ENCODE results near the gene BPIFB6. TPM values are rescaled to one million over a fixed set of nuclear protein-coding genes. Genes with fewer than 3 reads are reported as not detected.

BPIFB6 gene
- total RNA-seq, 1 donor from 2014 or later: not detected

DNA sequence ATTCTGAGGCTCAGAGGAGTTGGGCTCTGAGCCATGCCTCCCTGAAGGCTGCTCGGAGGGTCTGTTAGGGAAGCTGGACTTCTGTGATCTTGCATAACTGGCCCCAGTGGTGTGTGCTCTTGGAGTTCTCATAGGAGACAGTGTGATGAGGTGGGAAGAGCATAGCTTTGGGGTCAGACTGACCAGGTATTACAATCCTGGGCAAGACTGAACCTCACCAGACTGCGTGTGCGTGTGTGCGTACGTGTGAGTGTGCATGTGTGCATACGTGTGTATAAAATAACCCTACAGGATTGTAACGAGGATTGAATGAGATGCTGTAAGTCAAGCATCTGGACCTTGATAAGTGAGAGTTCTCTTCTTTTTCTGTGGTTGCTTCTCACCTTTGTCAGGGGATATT, 13.9 kb upstream of the BPIFB6 start:
- Mint-ChIP-seq H3K27me3 (ENCODE audit: unreplicated experiment) (peaks cover 5% of the 10 kb centered on the region), H3K36me3 (ENCODE audit: low read depth, unreplicated experiment) (no peaks in the 10 kb centered on the region), H3K27ac (ENCODE audit: unreplicated experiment) (no peak overlapping the region), H3K4me1 (ENCODE audit: unreplicated experiment) (no peaks in the 10 kb centered on the region), H3K9me3 (ENCODE audit: unreplicated experiment) (no peaks in the 10 kb centered on the region), H3K4me3 (ENCODE audit: unreplicated experiment) (no peak overlapping the region)
- DNase-seq (ENCODE audit: low spot score): no peak
- TF ChIP-seq, protein P1, sequence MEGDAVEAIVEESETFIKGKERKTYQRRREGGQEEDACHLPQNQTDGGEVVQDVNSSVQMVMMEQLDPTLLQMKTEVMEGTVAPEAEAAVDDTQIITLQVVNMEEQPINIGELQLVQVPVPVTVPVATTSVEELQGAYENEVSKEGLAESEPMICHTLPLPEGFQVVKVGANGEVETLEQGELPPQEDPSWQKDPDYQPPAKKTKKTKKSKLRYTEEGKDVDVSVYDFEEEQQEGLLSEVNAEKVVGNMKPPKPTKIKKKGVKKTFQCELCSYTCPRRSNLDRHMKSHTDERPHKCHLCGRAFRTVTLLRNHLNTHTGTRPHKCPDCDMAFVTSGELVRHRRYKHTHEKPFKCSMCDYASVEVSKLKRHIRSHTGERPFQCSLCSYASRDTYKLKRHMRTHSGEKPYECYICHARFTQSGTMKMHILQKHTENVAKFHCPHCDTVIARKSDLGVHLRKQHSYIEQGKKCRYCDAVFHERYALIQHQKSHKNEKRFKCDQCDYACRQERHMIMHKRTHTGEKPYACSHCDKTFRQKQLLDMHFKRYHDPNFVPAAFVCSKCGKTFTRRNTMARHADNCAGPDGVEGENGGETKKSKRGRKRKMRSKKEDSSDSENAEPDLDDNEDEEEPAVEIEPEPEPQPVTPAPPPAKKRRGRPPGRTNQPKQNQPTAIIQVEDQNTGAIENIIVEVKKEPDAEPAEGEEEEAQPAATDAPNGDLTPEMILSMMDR (IDR thresholded peaks at IDR 0.05; ENCODE audit: unreplicated experiment): no peak

GRCh38 chr20:33018169-33018931, 13.1 kb upstream of the BPIFB6 start:
- Mint-ChIP-seq H3K9me3 (ENCODE audit: unreplicated experiment) (no peaks in the 10 kb centered on the region), H3K4me3 (ENCODE audit: unreplicated experiment) (no peak overlapping the region), H3K27me3 (ENCODE audit: unreplicated experiment) (peaks cover 5% of the 10 kb centered on the region), H3K4me1 (ENCODE audit: unreplicated experiment) (no peaks in the 10 kb centered on the region), H3K36me3 (ENCODE audit: low read depth, unreplicated experiment) (no peaks in the 10 kb centered on the region), H3K27ac (ENCODE audit: unreplicated experiment) (no peak overlapping the region)
- TF ChIP-seq, protein P1 (IDR thresholded peaks at IDR 0.05; ENCODE audit: unreplicated experiment): no peak
- DNase-seq (ENCODE audit: low spot score): no peak

- Mint-ChIP-seq H3K36me3 (ENCODE audit: low read depth, unreplicated experiment) (no peaks in the 10 kb centered on the region), H3K27ac (ENCODE audit: unreplicated experiment) (no peak overlapping the region), H3K27me3 (ENCODE audit: unreplicated experiment) (peaks cover 5% of the 10 kb centered on the region), H3K9me3 (ENCODE audit: unreplicated experiment) (no peaks in the 10 kb centered on the region), H3K4me3 (ENCODE audit: unreplicated experiment) (no peak overlapping the region), H3K4me1 (ENCODE audit: unreplicated experiment) (no peaks in the 10 kb centered on the region)
- no peak for DNase-seq (ENCODE audit: low spot score)
- TF ChIP-seq, protein P1 (IDR thresholded peaks at IDR 0.05; ENCODE audit: unreplicated experiment): no peak
Observed at GRCh38 chr20:33019465-33020277, 11.8 kb upstream of the BPIFB6 start.

DNA sequence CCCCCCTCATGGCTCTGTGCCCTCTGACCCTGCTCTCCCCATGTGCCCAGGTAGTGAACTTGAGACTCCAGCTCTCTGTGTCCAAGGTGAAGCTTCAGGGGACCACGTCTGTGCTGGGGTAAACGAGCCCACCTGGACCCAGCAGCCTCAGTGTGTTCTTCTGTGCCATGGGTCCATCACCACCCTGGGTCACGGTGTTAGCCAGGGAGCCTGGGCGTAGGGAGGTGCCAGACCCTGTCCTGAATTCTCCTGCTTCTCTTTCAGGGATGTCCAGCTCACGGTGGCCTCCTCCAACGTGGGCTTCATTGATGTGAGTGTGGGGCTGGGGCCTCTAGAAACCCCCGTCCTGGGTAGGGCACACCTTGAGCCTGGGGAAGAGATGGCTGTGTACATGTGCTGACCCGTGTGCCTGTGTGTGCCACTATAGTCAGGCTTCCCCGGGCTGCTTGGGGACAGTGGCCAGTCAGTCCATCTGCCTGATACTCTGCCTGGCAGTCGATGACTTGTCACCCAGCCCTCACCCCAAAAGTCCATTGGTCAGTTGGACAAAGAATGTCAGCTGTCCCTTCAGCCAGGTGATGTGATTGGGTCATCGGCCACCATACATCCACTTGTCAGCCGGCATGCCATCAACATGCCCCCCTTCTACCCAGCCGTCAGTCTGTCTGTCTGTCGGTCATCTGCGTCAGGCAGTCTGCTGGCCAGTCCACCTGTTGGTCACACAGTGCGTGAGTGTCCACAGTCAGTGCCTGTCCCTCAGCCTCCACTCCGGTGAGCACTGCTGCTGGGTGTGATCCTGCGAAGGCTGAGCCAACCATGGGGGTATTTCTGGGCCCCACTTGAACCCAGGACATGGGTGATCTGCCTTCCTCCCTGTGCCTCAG, 10.9 kb upstream of the BPIFB6 start:
- DNase-seq (ENCODE audit: low spot score): no peak
- Mint-ChIP-seq H3K9me3 (ENCODE audit: unreplicated experiment) (no peaks in the 10 kb centered on the region), H3K4me1 (ENCODE audit: unreplicated experiment) (no peaks in the 10 kb centered on the region), H3K4me3 (ENCODE audit: unreplicated experiment) (no peak overlapping the region), H3K27ac (ENCODE audit: unreplicated experiment) (no peak overlapping the region), H3K27me3 (ENCODE audit: unreplicated experiment) (peaks cover 5% of the 10 kb centered on the region), H3K36me3 (ENCODE audit: low read depth, unreplicated experiment) (no peaks in the 10 kb centered on the region)
- TF ChIP-seq, protein P1 (IDR thresholded peaks at IDR 0.05; ENCODE audit: unreplicated experiment): no peak
